ENCODE data around the gene C18orf54.

DNA sequence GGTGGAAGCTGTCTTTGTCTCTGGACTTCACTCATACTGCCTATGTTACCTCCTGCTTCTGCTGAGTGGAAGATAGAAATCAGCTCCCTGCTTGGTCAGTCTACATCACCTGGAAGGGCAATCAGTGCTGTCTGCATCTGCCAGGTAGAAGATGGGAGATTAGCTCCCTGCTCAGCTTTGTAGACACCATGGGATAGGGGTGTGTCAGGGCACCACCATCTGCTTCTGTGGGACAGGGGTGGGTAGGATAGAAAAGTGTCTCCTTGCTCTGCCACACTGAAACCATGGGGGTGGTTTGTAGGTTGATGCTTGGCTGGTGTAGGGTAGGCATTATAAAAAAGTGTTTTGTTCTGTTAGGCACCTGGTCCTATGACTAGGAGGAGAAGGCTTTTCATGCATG lies 34.1 kb upstream of the C18orf54 start:
- TF ChIP-seq, protein P1, sequence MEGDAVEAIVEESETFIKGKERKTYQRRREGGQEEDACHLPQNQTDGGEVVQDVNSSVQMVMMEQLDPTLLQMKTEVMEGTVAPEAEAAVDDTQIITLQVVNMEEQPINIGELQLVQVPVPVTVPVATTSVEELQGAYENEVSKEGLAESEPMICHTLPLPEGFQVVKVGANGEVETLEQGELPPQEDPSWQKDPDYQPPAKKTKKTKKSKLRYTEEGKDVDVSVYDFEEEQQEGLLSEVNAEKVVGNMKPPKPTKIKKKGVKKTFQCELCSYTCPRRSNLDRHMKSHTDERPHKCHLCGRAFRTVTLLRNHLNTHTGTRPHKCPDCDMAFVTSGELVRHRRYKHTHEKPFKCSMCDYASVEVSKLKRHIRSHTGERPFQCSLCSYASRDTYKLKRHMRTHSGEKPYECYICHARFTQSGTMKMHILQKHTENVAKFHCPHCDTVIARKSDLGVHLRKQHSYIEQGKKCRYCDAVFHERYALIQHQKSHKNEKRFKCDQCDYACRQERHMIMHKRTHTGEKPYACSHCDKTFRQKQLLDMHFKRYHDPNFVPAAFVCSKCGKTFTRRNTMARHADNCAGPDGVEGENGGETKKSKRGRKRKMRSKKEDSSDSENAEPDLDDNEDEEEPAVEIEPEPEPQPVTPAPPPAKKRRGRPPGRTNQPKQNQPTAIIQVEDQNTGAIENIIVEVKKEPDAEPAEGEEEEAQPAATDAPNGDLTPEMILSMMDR (IDR thresholded peaks at IDR 0.05) = no peak
- TF ChIP-seq EZH2phosphoT487 (IDR thresholded peaks at IDR 0.05) = no peak
- no peak for TF ChIP-seq EZH2 (IDR thresholded peaks at IDR 0.05)

All from neural progenitor cell (in vitro differentiated cells).